HTR-8/SVneo (cell line): ENCODE measurements around the gene TEKT3.

Experiments used
- DNase-seq: peaks from one replicate; pipeline ENCODE4 v3.0.0; 2011; ENCODE audit warnings: low spot score, mixed read lengths; ENCODE audit not compliant: insufficient read length
- FAIRE-seq: peaks from 2 replicates; lab custom pipeline; 2011; peaks lifted over from hg19 to GRCh38; lab: Jason Lieb, UNC

Gene TEKT3

GRCh38 chr17:15351478-15351840, 10.1 kb upstream of the TEKT3 start:
- DNase-seq (no peak), FAIRE-seq (no peak)

- no peak for FAIRE-seq
- DNase-seq = no peak
These were observed 9.5 kb upstream of the TEKT3 start for GRCh38 chr17:15350777-15351477.

GRCh38 chr17:15349119-15349518, 7.7 kb upstream of the TEKT3 start:
- FAIRE-seq = peak; percentile 54
- no peak for DNase-seq

- DNase-seq = no peak
- peak; percentile 55 for FAIRE-seq
These were observed 6.6 kb upstream of the TEKT3 start for GRCh38 chr17:15348021-15348420.

- DNase-seq = no peak
- peak; percentile 38 for FAIRE-seq
These were observed 4.7 kb upstream of the TEKT3 start for GRCh38 chr17:15346066-15346595.

- FAIRE-seq (peak; percentile 96), DNase-seq (peak; percentile 66)
These were observed 2.4 kb upstream of the TEKT3 start for GRCh38 chr17:15343749-15344148.

- FAIRE-seq (no peak), DNase-seq (no peak)
These were observed 1.1 kb upstream of the TEKT3 start for GRCh38 chr17:15342460-15342859.

GRCh38 chr17:15341966-15342365, 569 bp upstream of the TEKT3 start:
- FAIRE-seq = peak; percentile 13
- no peak for DNase-seq

GRCh38 chr17:15340966-15341365, 431 bp downstream of the TEKT3 start:
- DNase-seq (no peak), FAIRE-seq (peak; percentile 46)

- no peak for FAIRE-seq
- DNase-seq = no peak
These were observed 6.0 kb downstream of the TEKT3 start for GRCh38 chr17:15335446-15335845.

GRCh38 chr17:15334266-15334665, 7.1 kb downstream of the TEKT3 start:
- no peak for DNase-seq

GRCh38 chr17:15332338-15332737, 9.1 kb downstream of the TEKT3 start:
- DNase-seq (no peak), FAIRE-seq (no peak)

More at GRCh38 chr17:15334266-15334665, 7.1 kb downstream of the TEKT3 start:
- FAIRE-seq = peak; percentile 38

- DNase-seq (no peak), FAIRE-seq (peak; percentile 31)
These were observed 18.3 kb downstream of the TEKT3 start for GRCh38 chr17:15323131-15323530.

GRCh38 chr17:15321556-15322251, 19.7 kb downstream of the TEKT3 start:
- FAIRE-seq (peak; percentile 86), DNase-seq (peak; percentile 56)

GRCh38 chr17:15319452-15320010, 21.9 kb downstream of the TEKT3 start:
- DNase-seq (no peak), FAIRE-seq (peak; percentile 28)

- FAIRE-seq (peak; percentile 49), DNase-seq (no peak)
These were observed 29.4 kb downstream of the TEKT3 start for GRCh38 chr17:15311996-15312395.

GRCh38 chr17:15309793-15310192, 31.6 kb downstream of the TEKT3 start:
- FAIRE-seq (no peak), DNase-seq (no peak)

- DNase-seq (no peak), FAIRE-seq (no peak)
These were observed 32.2 kb downstream of the TEKT3 start for GRCh38 chr17:15309236-15309635.

GRCh38 chr17:15308758-15309157, 32.6 kb downstream of the TEKT3 start:
- no peak for FAIRE-seq
- no peak for DNase-seq

- peak; percentile 59 for FAIRE-seq
- DNase-seq = no peak
These were observed 33.7 kb downstream of the TEKT3 start for GRCh38 chr17:15307710-15308111.

GRCh38 chr17:15303851-15304250, 37.5 kb downstream of the TEKT3 start:
- no peak for DNase-seq

More at GRCh38 chr17:15303851-15304250, 37.5 kb downstream of the TEKT3 start:
- FAIRE-seq = peak; percentile 38
